Sigmoid colon (tissue), 4 donors: ENCODE data around the gene OR13C2.

Source experiments
- EP300 ChIP-seq, 4 donors: sonication (generic); formaldehyde crosslinking; IDR thresholded peaks; one replicate each; pipeline ENCODE4 v1.6.1; 2017; ENCODE audit warnings: antibody characterized with exemption in 4 of 4
- POLR2A ChIP-seq, 2 donors: fragments of 450-650 bp; IDR thresholded peaks; one replicate each; pipeline ENCODE4 v1.6.1; 2016; ENCODE audit warnings: antibody characterized with exemption in 2 of 2, mild to moderate bottlenecking in 2 of 2, moderate library complexity in 2 of 2
- POLR2AphosphoS5 ChIP-seq, 4 donors: sonication (generic); formaldehyde crosslinking; IDR thresholded peaks; one replicate each; pipeline ENCODE4 v1.6.1; 2017; ENCODE audit warnings: antibody characterized with exemption in 4 of 4
- TF ChIP-seq, protein P1 (sequence below), 4 experiments: fragments of 450-650 bp in 3 of 4; fragments of 200-600 bp in 1 of 4; IDR thresholded peaks; one replicate each; pipeline ENCODE4 v1.5.1; 2016 to 2019; ENCODE audit warnings: antibody characterized with exemption in 4 of 4, mild to moderate bottlenecking in 3 of 4, moderate library complexity in 2 of 4

DNA sequence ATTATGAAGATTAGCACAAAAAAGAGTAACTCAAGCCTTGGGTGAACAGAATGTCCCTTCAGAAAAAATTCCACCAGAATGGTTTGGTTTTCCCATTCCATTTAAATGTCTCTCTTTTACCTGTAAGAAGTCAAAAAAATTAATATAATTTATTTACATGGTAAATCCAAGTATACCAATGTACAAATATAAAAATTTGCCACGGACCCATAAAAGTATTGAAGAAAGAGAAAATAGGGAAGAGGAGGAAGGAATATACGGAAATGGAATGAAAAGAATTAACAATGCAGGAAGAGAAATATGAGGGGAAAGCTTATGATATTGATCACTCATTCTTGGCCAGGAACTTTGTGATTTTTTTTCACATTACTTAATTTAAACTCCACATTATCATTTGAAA is 12.7 kb upstream of the OR13C2 start, which contains the start of gene OR13C9:
- TF ChIP-seq, protein P1, sequence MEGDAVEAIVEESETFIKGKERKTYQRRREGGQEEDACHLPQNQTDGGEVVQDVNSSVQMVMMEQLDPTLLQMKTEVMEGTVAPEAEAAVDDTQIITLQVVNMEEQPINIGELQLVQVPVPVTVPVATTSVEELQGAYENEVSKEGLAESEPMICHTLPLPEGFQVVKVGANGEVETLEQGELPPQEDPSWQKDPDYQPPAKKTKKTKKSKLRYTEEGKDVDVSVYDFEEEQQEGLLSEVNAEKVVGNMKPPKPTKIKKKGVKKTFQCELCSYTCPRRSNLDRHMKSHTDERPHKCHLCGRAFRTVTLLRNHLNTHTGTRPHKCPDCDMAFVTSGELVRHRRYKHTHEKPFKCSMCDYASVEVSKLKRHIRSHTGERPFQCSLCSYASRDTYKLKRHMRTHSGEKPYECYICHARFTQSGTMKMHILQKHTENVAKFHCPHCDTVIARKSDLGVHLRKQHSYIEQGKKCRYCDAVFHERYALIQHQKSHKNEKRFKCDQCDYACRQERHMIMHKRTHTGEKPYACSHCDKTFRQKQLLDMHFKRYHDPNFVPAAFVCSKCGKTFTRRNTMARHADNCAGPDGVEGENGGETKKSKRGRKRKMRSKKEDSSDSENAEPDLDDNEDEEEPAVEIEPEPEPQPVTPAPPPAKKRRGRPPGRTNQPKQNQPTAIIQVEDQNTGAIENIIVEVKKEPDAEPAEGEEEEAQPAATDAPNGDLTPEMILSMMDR (IDR thresholded peaks at IDR 0.05) = no peak
- TF ChIP-seq POLR2A (IDR thresholded peaks at IDR 0.05) = no peak
- no peak for TF ChIP-seq POLR2AphosphoS5 (IDR thresholded peaks at IDR 0.05)
- no peak for TF ChIP-seq EP300 (IDR thresholded peaks at IDR 0.05)
